ENCODE measurements around the gene METAP1.

- TF ChIP-seq, protein P1, sequence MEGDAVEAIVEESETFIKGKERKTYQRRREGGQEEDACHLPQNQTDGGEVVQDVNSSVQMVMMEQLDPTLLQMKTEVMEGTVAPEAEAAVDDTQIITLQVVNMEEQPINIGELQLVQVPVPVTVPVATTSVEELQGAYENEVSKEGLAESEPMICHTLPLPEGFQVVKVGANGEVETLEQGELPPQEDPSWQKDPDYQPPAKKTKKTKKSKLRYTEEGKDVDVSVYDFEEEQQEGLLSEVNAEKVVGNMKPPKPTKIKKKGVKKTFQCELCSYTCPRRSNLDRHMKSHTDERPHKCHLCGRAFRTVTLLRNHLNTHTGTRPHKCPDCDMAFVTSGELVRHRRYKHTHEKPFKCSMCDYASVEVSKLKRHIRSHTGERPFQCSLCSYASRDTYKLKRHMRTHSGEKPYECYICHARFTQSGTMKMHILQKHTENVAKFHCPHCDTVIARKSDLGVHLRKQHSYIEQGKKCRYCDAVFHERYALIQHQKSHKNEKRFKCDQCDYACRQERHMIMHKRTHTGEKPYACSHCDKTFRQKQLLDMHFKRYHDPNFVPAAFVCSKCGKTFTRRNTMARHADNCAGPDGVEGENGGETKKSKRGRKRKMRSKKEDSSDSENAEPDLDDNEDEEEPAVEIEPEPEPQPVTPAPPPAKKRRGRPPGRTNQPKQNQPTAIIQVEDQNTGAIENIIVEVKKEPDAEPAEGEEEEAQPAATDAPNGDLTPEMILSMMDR (IDR thresholded peaks at IDR 0.05; ENCODE audit: low read depth, low read length, poor library complexity, severe bottlenecking), result no peak
- TF ChIP-seq EZH2phosphoT487 (IDR thresholded peaks at IDR 0.05; ENCODE audit: borderline replicate concordance, low read length), result no peak
Observed at GRCh38 chr4:99029852-99030251, 34.3 kb downstream of the METAP1 start.

All from DOHH2 (cell line).